Loucy (cell line): ENCODE results near the gene UBE2G2.

ENCODE experiments used
- EZH2phosphoT487 ChIP-seq: fragments of 200-600 bp; IDR thresholded peaks from 2 replicates; pipeline ENCODE4 v1.6.1; 2018; ENCODE audit warnings: antibody characterized with exemption, mild to moderate bottlenecking, moderate library complexity, borderline replicate concordance
- TF ChIP-seq, protein P1 (sequence below): fragments of 200-600 bp; sonication (generic); conservative IDR thresholded peaks from 2 replicates; pipeline ENCODE4 v1.5.1; 2014; ENCODE audit warnings: mild to moderate bottlenecking, antibody characterized with exemption, low read length

- TF ChIP-seq, protein P1, sequence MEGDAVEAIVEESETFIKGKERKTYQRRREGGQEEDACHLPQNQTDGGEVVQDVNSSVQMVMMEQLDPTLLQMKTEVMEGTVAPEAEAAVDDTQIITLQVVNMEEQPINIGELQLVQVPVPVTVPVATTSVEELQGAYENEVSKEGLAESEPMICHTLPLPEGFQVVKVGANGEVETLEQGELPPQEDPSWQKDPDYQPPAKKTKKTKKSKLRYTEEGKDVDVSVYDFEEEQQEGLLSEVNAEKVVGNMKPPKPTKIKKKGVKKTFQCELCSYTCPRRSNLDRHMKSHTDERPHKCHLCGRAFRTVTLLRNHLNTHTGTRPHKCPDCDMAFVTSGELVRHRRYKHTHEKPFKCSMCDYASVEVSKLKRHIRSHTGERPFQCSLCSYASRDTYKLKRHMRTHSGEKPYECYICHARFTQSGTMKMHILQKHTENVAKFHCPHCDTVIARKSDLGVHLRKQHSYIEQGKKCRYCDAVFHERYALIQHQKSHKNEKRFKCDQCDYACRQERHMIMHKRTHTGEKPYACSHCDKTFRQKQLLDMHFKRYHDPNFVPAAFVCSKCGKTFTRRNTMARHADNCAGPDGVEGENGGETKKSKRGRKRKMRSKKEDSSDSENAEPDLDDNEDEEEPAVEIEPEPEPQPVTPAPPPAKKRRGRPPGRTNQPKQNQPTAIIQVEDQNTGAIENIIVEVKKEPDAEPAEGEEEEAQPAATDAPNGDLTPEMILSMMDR = no peak
- no peak for TF ChIP-seq EZH2phosphoT487
These were observed at the start of gene UBE2G2 for GRCh38 chr21:44801468-44802395.
